Measurements from ENCODE around the gene SELENBP1.

Gene SELENBP1

DNA sequence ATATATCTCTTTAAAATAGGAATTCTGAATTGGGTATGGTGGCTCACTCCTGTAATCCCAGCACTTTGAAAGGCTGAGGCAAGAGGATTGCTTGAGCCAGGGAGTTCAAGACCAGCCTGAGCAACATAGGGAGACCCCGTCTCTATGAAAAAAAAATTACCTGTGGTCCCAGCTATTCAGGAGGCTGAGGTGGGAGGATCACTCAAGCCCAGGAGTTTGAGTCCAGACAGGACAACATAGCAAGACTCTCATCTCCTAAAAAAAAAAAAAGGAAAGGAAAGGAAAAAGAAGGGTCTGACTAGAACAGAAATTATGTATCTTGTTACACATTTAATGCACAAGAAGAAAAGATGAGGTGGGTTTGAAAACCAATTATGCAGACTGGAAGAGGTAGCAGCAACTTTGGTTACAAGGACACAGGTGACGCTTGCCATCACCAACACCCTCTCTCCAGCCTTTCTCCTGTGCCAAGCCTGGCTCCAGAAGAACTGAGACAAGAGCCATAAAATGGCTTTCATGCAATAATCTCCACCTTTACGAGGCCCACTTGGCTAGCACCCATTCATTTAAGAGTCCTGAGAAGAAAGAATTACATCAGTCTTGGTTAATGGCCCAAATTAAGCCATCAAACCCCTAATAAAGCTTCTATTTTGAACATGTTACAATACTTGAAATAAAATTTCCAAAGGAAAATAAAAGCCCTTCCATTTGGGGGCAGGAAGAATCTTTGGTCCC is 4.8 kb upstream of the SELENBP1 start:
- H3K4me1 ChIP-seq (ENCODE audit: control insufficient read depth in 2 of 2, insufficient read depth in 1 of 2, low read depth in 1 of 2, low read length in 2 of 2), result peaks cover 0 to under 1% of the 10 kb centered on the region in 2 donors
- no peak overlapping the region for H2BK15ac ChIP-seq (ENCODE audit: low read length)
- H4K91ac ChIP-seq (ENCODE audit: low read depth, low read length, poor library complexity), result no peak overlapping the region
- H3K23ac ChIP-seq (ENCODE audit: low read depth, low read length, poor library complexity), result no peak overlapping the region
- H3K18ac ChIP-seq (ENCODE audit: low read length), result no peak overlapping the region
- no CpG with 5 or more reads among the region's 3 CpGs for WGBS, 2 donors (ENCODE audit: extremely low coverage in 2 of 2, insufficient read length in 2 of 2, insufficient replicate concordance in 1 of 2)
- H3K4ac ChIP-seq (ENCODE audit: low read length), result no peak overlapping the region
- DNase-seq (ENCODE audit: low spot score), result no peak
- H3K14ac ChIP-seq (ENCODE audit: low read length), result no peak overlapping the region
- H3K9ac ChIP-seq (ENCODE audit: low read depth, low read length, poor library complexity), result no peak overlapping the region
- no peak overlapping the region for H3K27ac ChIP-seq (replicated peaks; ENCODE audit: low read length)
- no peak overlapping the region for H2AK5ac ChIP-seq (ENCODE audit: low read depth, low read length)
- no peak overlapping the region for H2BK5ac ChIP-seq (ENCODE audit: low read length)
- no peak overlapping the region for H4K8ac ChIP-seq (ENCODE audit: low read depth, low read length)
- H3K9me3 ChIP-seq (replicated peaks in 1 of 2; ENCODE audit: control insufficient read depth in 2 of 2, insufficient read depth in 1 of 2, low read depth in 1 of 2, low read length in 2 of 2), result no peaks in the 10 kb centered on the region
- no peaks in the 10 kb centered on the region for H3K36me3 ChIP-seq (replicated peaks in 1 of 2; ENCODE audit: control insufficient read depth in 2 of 2, insufficient read depth in 2 of 2, low read length in 2 of 2)
- H2AFZ ChIP-seq (ENCODE audit: low read length), result no peak overlapping the region
- H3K4me2 ChIP-seq (ENCODE audit: insufficient read depth, low read length, poor library complexity, severe bottlenecking), result no peak overlapping the region
- H3K4me3 ChIP-seq (ENCODE audit: low read length in 2 of 2), result no peak overlapping the region
- no peak overlapping the region for H2BK120ac ChIP-seq (ENCODE audit: low read depth, low read length)
- H3K79me1 ChIP-seq (ENCODE audit: low read depth, low read length), result no peaks in the 10 kb centered on the region
- H3K27me3 ChIP-seq (ENCODE audit: control insufficient read depth in 3 of 3, insufficient read depth in 3 of 3, low read depth in 1 of 3, low read length in 3 of 3), result peaks cover 0 to 16% (median 1%) of the 10 kb centered on the region in 3 experiments
- no peak overlapping the region for H2BK12ac ChIP-seq (ENCODE audit: low read length)

DNA sequence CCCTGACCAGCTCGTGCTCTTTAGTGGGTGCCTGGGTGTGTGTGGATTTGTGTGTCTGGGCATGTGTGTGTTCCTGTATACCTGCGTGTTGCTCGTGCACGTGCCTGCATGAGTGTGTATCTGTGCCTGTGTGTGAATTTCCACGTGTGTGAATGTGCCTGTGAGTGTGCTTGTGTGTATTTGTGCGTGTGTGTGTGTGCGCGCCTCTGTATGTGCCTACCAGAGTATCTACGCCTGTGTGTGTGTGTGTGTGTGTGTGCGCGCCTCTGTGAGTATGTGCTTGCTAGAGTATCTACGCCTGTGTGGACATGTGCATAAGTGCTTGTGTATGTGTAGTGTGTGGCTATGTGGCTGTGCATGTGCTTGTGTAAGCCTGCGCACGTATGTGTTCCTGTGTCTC is 691 bp upstream of the SELENBP1 start:
- Histone ChIP-seq H2BK12ac (ENCODE audit: low read length) (peak overlapping the region; percentile 89), H4K91ac (ENCODE audit: low read depth, low read length, poor library complexity) (no peak overlapping the region), H3K14ac (ENCODE audit: low read length) (peak overlapping the region; percentile 97), H3K18ac (ENCODE audit: low read length) (peak overlapping the region; percentile 79), H3K9me3 (replicated peaks in 1 of 2; ENCODE audit: control insufficient read depth in 2 of 2, insufficient read depth in 1 of 2, low read depth in 1 of 2, low read length in 2 of 2) (no peaks in the 10 kb centered on the region), H3K9ac (ENCODE audit: low read depth, low read length, poor library complexity) (peak overlapping the region; percentile 24), H2BK120ac (ENCODE audit: low read depth, low read length) (peak overlapping the region; percentile 27), H2BK5ac (ENCODE audit: low read length) (no peak overlapping the region), H3K4ac (ENCODE audit: low read length) (peak overlapping the region; percentile 91), H3K23ac (ENCODE audit: low read depth, low read length, poor library complexity) (peak overlapping the region; percentile 94), H2BK15ac (ENCODE audit: low read length) (peak overlapping the region; percentile 95), H3K36me3 (replicated peaks in 1 of 2; ENCODE audit: control insufficient read depth in 2 of 2, insufficient read depth in 2 of 2, low read length in 2 of 2) (peaks cover 4 to 14% of the 10 kb centered on the region in 2 donors), H3K79me1 (ENCODE audit: low read depth, low read length) (no peaks in the 10 kb centered on the region), H3K4me2 (ENCODE audit: insufficient read depth, low read length, poor library complexity, severe bottlenecking) (no peak overlapping the region), H3K4me3 (ENCODE audit: low read length in 2 of 2) (no peak overlapping the region), H3K4me1 (ENCODE audit: control insufficient read depth in 2 of 2, insufficient read depth in 1 of 2, low read depth in 1 of 2, low read length in 2 of 2) (peaks cover 4 to 10% of the 10 kb centered on the region in 2 donors), H2AFZ (ENCODE audit: low read length) (no peak overlapping the region), H2AK5ac (ENCODE audit: low read depth, low read length) (peak overlapping the region; percentile 95), H3K27ac (replicated peaks; ENCODE audit: low read length) (no peak overlapping the region), H3K27me3 (ENCODE audit: control insufficient read depth in 3 of 3, insufficient read depth in 3 of 3, low read depth in 1 of 3, low read length in 3 of 3) (peaks cover 0 to 8% (median 1%) of the 10 kb centered on the region in 3 experiments), H4K8ac (ENCODE audit: low read depth, low read length) (peak overlapping the region; percentile 97)
- no peak for DNase-seq (ENCODE audit: low spot score)
- WGBS, 2 donors (ENCODE audit: extremely low coverage in 2 of 2, insufficient read length in 2 of 2, insufficient replicate concordance in 1 of 2), result no CpG with 5 or more reads among the region's 14 CpGs

GRCh38 chr1:151371370-151372057 is 991 bp downstream of the SELENBP1 start:
- peaks cover 4 to 10% of the 10 kb centered on the region in 2 donors for H3K4me1 ChIP-seq (ENCODE audit: control insufficient read depth in 2 of 2, insufficient read depth in 1 of 2, low read depth in 1 of 2, low read length in 2 of 2)
- WGBS, 2 donors (ENCODE audit: extremely low coverage in 2 of 2, insufficient read length in 2 of 2, insufficient replicate concordance in 1 of 2), result no CpG with 5 or more reads among the region's 9 CpGs

More at GRCh38 chr1:151371370-151372057, 991 bp downstream of the SELENBP1 start:
- no peak overlapping the region for H4K8ac ChIP-seq (ENCODE audit: low read depth, low read length)
- H3K4ac ChIP-seq (ENCODE audit: low read length), result no peak overlapping the region
- peaks cover 11 to 27% of the 10 kb centered on the region in 2 donors for H3K36me3 ChIP-seq (replicated peaks in 1 of 2; ENCODE audit: control insufficient read depth in 2 of 2, insufficient read depth in 2 of 2, low read length in 2 of 2)
- H3K14ac ChIP-seq (ENCODE audit: low read length), result no peak overlapping the region
- H3K79me1 ChIP-seq (ENCODE audit: low read depth, low read length), result no peaks in the 10 kb centered on the region
- no peak overlapping the region for H2BK5ac ChIP-seq (ENCODE audit: low read length)
- peak overlapping the region; percentile 90 for H2AFZ ChIP-seq (ENCODE audit: low read length)
- H4K91ac ChIP-seq (ENCODE audit: low read depth, low read length, poor library complexity), result no peak overlapping the region
- no peak overlapping the region for H2BK120ac ChIP-seq (ENCODE audit: low read depth, low read length)
- H3K27me3 ChIP-seq (ENCODE audit: control insufficient read depth in 3 of 3, insufficient read depth in 3 of 3, low read depth in 1 of 3, low read length in 3 of 3), result peaks cover 0 to 1% (median 0%) of the 10 kb centered on the region in 3 experiments
- no peak for DNase-seq (ENCODE audit: low spot score)
- no peak overlapping the region for H3K23ac ChIP-seq (ENCODE audit: low read depth, low read length, poor library complexity)
- H3K4me3 ChIP-seq (ENCODE audit: low read length in 2 of 2), result peak overlapping the region in 1 of 2 donors; percentile 56
- no peak overlapping the region for H2AK5ac ChIP-seq (ENCODE audit: low read depth, low read length)
- H2BK12ac ChIP-seq (ENCODE audit: low read length), result no peak overlapping the region
- no peaks in the 10 kb centered on the region for H3K9me3 ChIP-seq (replicated peaks in 1 of 2; ENCODE audit: control insufficient read depth in 2 of 2, insufficient read depth in 1 of 2, low read depth in 1 of 2, low read length in 2 of 2)
- no peak overlapping the region for H3K27ac ChIP-seq (replicated peaks; ENCODE audit: low read length)
- no peak overlapping the region for H3K9ac ChIP-seq (ENCODE audit: low read depth, low read length, poor library complexity)
- H3K18ac ChIP-seq (ENCODE audit: low read length), result no peak overlapping the region
- H3K4me2 ChIP-seq (ENCODE audit: insufficient read depth, low read length, poor library complexity, severe bottlenecking), result peak overlapping the region; percentile 70
- no peak overlapping the region for H2BK15ac ChIP-seq (ENCODE audit: low read length)
